Activated CD4-positive, alpha-beta T cell treated with anti-CD3 and anti-CD28 coated beads, Interleukin-2, Interleukin-4, amounts not matched to agents 100 ng/mL and 50 ng/mL, durations not matched to agents 16 hours and 8 hours (primary cell): Measurements from ENCODE around the gene SLC38A1.

ENCODE experiments used
- DNase-seq: peaks from one replicate; pipeline ENCODE4 v3.0.0-alpha.2; 2020; ENCODE audit warnings: low spot score

Gene SLC38A1

DNA sequence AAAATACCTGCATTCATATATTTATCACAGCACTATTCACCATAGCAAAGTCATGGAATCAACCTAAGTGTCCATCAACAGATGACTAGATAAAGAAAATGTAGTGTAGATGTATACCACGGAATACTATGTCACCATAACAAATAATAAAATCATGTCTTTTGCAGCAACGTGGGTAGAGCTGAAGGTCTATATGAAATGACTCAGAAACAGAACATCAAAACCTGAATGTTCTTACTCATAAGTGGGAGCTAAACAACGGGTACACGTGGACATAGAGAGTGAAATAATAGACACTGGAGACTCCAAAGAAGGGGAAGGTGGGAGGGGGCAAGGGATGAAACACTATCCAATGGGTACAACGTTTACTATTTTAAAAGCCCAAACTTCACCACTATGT is 37.9 kb downstream of the SLC38A1 start:
- peak; percentile 37 for DNase-seq

DNA sequence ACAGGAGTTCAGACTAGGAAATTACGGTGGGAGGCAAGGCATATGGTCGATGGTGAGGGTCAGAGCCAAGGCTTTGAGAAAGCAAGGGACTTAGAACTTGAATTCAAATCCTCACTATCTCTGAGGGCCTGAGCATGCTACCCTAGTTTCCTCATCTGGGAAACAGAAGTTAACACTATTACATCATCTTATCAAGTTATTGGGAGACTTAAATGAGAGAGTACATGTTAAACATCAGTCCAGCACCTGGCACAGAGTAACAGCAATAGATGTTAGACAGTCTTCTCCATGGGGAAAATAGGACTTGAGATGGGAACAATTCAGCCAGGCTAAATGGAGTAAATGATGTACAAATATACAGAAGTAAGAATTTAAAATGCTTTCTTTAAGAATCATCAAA is 38.5 kb downstream of the SLC38A1 start:
- no peak for DNase-seq

DNA sequence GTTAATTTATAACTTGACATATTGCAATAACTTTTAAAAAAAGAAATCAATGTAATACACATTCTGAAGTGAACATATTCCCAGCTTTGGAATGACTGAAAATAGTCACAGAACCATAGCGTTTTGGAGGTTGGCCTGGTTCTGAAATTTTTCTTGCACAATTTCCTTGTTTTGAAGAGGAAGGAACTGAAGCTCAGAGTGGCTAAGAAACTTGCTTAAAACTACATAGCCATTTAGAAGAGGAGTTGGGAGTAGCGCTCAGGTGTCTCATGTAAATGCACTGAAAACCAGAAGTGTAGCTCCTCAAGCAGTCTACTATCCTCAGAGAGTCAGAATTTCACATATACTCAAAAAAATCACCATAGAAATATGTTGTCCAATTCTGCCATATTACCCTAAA is 41.2 kb downstream of the SLC38A1 start:
- no peak for DNase-seq

DNA sequence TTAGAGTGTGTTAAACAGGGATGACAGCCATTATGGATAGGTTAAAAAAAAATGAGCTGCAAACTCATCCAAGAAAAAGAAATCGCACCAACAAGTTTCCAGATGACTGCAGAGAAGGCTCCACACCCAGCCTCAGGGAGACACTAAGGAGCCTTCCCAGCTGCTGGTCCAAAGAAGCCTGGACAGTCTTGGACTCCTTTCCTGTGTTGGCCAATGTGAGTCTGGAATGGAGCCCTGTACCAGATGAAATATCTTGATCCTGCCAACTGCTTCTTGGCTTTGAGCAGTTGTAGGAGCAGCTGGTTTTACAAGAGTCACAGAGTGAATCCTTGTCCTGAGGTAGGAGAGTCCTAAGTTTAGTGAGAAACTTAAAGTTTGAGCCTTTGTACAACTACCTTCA is 44.5 kb downstream of the SLC38A1 start:
- DNase-seq = no peak

DNA sequence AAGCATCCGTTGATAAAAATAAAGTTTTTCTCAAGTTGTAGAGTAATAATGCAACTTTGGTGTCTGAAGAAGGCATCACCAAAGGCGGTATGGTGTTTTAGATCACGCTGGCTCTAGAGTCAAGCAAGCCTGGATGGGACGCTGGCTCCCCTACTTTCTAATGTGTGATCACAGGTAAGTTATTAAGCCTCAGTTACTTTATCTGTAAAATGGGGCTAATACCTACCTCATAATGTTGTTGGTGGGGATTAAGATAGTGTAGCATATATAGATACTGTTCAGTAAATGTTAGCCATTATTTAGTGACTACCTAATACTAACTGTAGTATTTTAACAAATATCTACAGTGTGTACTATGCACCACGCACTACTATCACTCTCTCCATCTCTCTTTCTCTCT is 45.8 kb downstream of the SLC38A1 start:
- DNase-seq = no peak

DNA sequence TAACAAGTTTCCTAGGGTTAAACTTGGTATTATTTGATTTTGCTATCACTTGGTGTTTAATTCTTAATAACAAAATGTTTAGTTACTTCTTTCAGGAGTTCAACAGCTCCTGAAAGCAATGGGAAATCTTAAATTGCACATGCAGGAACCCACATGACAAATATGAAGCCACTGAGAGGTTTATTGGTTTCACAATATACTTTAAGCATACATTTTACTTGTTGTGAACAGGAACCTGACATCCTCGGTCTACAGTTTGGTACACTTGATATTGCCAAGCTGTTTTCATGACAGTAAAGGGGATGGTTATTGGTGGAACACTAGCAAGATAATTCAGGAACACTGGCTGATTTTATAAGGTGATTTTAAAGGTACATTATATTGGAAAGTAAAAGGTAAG is 46.2 kb downstream of the SLC38A1 start:
- peak; percentile 36 for DNase-seq

DNA sequence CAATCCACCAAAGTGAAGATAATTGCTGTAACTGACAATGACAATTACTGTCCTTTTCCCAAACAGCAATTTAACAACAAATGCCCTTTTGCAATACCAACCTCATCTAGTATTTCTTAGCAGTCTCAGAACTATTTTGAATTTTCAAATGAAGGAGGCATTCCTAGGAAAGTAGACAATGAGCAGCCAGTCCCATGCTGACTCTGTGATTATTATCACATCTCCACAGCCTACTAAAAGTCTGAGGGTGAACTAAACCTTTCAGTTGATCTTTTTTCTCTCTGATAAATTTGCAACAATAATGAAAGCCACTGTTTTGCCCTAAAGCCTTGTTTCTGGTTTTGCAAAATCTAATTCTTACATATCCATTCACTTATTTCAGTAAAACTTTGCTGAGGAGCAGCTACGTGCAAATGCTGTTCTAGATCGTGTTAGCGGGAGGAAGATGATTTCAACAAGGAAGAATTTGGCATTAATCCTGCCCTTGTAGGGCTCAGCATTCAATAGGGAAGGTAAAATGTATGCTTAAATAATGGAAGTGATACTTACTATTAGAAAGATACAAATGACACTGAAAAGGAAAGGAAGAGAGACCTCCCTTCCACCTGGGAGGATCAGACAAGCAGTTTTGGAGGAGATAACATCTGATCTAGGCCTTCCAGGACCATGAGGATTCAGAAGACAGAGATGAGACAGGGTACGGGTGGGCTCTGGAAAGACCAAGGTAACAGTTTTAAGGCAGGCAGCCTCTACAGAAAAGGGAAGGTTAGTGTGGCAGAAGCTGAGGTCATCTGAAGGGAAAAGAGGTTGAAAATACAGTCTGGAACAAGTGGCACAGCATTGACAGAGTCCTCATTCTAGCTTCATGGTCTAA is 47.4 kb downstream of the SLC38A1 start:
- DNase-seq = no peak

DNA sequence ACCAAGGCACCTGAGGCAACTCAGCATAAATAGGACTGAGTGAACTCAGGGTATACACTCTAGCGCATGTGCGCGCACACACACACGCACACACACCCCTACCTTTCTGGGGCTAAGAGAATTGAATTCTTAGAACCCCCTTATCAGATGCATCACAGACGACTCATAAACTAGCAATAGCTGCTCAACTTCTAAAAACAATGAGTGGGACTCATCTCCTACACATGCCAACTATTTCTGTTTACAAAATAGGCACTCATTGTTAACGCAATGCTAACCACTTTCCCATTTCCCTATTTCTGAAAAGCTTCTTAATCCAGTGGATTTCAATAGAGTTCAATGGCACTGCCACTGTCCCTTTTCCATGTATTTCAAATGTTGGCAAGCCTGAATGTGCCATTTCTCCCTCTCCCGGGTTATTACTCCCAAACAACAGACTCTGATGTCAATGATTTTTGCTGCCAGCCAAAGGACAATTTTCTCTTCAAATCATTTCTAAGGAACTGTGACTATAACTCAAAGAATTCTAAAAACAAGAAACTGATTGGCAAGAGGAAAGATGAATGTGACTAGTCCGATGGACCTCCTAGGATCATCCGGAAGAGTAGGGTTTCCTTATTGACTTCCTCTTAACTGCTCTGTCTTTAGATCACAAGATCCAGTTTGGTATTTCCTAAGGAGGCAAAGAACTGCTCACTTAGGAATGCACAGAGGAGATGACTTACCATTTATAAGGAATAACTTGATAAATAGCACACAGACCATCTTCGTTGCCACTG is 48.8 kb downstream of the SLC38A1 start:
- DNase-seq = peak; percentile 71

DNA sequence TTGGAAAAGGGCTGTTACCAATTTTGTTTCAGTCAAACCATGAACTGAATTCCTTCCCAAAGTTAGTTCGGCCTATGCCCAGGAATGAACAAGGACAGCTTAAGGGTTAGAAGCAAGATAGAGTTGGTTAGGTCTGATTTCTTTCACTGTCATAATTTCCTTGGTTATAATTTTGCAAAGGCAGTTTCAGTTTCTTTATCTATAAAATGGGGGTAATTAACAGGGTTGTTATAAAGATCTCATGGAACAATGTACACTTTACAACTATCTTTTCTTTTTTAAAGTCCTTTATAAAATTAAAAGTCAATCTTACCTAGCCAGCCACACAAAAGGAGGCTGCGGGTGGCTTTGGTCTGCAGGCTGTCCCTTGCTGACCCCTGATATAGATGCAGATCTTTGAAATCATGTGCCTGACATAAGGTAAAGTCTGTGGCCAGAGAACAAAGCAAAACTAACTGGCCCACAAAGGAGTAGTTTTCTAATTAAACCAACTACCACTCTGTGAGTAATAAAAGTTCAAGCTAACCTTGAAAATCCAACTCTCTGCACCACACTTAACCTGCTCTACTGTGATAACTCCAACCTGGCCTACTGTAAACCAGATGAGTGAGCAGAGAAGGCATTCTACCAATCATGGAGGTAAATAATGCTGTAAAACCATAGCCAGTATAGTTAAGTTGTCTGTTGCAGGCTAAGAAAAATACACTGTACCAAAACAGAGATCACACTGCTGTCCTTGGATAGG is 49.5 kb downstream of the SLC38A1 start:
- no peak for DNase-seq

DNA sequence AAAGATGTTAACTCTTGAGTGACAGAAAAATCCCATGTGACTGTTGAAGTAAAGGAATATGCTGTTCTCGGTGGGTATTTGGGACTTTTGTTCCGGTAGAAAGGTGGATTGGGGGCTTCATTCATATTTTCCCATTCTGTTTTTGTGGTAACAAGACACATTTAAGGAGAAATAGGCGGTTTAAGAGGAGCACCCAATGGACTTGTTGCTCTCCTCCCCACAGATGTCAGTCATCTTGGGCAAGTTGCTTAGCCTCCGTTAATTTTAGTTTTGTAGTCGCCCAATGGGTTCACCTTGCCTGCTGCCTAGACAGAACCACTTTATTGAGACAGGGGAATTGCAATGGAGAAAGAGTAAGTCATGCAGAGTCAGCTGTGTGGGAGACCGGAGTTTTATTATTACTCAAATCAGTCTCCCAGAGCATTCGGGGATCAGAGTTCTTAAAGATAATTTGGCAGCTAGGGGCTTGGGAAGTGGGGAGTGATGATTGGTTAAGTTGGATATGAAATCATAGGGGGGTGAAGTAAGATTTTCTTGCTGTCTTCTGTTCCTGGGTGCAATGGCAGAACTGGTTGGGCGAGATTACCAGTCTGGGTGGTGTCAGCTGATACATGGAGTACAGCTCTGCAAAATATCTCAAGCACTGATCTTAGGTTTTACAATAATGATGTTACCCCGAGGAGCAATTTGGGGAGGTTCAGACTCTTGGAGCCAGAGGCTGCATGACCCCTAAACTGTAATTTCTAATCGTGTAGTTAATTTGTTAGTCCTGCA is 50.3 kb downstream of the SLC38A1 start:
- DNase-seq = peak; percentile 30

DNA sequence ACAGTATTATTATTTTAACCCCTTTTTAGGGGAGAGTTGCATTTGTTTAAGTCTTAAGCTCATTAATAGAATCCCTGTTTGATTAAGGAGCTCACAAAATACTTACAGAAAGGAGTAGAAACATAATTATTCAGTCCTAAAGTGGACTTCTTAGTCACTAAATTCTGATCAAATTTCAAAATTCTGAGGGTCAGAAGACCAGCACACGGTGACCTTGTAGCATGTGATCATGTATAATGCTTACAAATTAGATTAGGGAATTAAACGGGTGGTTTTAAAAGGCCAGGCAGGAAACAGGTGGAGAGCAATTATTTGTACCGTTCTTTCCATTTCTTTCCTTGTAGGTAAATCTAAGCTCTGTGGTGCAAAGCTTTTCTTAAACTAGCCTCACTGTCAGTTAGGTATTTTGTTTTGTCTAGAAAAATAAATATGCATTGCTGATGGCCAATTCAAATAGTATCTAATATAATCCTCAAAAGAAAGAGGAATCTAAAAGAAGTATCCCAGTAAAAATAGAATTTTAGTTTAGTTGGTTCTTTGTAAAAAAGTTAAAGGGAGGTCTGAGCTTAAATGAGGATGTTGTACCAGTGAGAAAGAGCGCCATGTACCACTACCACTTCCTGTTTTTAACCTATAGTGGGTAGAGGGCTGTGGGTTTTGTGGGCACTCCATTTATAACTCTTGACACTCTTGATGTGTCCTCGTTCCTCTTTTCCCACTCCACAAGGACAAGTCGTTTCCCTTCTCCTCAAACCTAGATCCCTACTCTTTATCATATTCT is 51.1 kb downstream of the SLC38A1 start:
- peak; percentile 73 for DNase-seq

DNA sequence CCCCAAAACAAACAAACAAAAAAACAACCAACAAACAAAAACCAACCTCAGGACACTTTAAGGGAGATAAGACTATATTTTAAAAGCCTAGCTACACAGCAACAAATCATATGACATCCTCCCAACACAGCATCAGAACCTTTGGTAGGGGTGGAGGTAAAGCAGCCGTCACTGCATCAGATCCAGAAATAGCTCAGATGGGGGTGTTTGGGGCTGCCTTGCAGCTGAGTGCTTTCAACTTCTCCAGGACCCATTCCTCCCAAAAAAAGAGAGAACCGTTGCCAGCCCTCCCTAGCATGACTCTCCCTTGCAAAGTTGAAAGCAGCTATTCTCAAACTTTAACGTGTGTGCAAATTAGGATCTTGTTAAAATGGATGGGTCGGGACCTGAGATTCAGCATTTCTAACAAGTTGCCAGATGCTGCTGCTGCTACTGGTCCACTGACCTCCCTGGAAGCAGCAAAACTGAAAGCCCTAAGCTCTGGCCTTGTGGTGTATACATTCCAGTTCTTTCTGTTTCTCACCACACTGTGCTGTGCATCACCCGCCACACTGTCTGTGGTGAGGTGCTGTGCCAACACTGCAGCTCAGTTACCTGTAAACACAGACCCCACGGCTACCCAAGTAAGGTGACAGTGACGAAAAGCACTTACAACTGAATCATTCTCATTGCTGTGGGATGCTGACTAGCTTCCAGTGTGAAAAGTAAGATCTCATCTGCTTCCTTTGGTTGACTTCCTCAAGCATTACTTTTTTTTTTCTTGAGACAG is 54.0 kb downstream of the SLC38A1 start:
- DNase-seq = peak; percentile 91

DNA sequence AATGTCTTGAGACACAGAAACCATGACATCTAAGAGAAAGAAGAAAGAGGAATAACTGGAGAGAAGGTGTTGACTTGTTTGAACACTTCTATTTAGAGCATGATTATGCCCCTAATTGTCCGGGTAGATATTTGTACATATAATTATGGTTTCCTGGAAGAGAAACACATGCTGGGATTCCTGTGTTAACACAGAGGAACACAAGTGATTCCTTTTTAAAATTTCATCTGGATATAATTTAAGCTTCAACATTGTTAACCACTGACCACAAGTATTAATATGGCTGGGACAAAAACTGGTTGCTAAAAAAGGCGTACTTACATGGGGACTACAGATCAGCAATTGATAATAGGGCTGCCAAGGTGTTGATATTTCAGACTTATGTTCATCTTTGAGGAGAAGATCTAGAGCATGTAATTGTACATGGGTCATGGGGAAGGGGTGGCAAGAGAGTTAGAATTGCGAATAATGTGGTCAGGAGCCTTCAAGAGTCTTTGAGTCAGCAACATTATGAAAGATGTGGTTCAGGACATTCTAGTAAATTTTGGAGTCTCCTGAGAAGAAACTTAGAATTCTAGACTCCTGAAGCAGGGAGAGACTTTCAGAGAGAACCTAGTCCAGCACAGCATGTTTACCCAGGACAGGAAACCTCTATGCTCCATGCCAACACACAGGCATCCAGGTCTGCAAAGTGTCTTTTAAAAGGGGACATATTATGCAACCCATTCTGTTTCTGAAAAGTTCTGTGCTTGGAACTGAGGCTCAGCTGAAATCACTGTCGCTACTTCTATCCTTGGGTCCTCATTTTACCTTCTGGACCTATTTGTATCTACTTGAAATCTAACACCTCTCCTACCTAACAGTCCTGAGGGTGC is 56.5 kb downstream of the SLC38A1 start:
- DNase-seq = no peak

DNA sequence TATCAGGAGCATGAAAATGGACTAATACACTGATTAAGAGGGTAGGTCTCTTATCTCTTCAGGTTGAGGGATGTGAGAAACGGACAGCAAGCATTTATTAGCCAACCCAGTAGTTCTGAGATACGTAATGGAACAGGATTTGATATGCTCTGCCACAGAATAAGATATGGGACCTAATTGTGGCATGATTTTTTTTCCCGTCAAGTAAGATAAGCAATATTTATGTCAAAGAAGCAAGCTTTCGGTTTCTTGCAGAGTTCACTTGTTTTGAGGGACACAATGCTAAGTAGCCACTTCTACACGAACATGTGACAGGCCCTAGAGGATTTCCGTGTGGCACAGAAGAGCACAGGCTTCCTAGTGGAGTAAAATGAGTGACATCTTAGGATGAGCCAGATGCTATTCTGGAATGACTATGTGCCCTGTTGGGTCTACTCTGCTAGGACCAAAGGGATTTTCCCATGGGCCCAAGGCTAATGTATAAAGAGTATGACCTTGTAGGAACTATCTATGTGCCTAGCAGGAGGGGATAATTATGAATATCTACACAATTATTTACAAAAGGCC is 57.9 kb downstream of the SLC38A1 start:
- DNase-seq = no peak

DNA sequence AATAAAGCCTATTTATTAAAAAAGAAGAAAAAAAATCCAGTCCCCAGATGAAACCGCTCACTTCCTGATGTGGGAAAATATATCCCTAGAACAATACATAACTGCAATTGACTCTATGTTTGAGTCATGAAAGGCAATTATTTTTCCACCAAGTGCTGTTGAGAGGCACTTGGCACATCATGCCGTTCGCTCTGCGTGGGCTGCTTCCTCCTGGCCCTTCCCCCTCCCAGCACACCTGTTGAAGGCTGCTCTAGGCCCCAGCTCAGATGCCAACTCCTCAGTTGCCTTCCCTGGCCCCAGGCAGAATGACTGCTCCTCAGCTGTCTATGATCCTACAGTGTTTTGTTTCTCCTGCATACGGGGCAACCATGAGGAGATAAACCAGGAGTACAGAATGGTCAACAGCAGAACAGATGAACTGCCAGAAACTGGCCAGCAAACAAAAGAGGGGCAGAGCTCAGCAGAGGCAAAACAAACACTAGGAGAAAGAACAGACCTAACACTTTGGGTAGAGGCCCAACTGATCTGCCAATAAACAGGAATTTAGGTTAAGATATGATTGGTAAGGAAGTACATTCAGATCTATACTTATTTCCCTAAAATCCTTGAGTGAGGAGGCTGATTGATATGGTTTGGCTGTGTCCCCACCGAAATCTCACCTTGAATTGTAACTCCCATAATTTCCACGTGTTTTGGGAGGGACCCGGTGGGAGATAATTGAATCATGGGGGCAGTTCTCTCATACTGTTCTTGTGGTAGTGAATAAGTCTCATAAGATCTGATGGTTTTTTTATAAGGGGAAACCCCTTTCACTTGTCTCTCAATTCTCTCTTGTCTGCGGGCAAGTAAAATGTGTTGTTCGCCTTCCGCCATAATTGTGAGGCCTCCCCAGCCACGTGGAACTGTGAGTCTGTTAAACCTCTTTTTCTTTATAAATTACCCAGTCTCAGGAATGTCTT is 58.6 kb downstream of the SLC38A1 start:
- peak; percentile 68 for DNase-seq

DNA sequence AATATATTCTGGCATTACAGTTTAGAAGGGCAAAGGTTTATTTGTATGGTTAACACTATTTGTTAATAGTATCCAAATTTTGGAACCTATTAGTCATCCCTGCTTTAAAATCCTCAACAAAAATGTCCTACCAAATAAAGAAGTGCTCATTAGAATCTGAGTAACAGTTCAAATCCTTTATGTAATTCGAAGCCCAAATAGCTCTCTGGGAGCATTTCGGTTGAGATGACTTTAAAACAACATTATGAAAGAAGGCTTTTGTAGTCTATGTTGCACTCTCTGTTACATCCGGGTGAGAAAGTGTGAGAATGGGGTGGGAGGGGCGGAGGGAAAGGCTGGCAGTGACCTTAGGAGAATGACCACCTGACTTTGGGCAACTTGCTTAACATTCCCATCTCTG is 59.7 kb downstream of the SLC38A1 start:
- no peak for DNase-seq

DNA sequence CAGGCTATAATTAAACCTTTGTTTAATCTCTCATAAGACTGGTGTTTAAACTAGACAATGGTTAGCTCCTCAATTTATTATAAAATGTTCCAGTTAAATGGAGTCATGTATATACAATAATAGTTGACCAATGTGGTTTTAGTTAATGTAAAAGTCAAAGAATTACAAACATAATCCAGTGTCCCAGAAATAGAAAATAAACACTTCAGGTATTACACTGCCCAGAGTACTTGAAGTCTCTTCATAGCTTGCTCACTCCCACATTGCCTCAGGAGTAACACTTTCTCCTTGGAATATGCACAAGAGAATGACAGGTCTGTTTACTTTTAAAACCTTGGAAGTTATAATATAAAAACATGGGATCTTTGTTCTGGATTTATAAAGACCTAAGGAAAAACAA is 60.5 kb downstream of the SLC38A1 start:
- no peak for DNase-seq

DNA sequence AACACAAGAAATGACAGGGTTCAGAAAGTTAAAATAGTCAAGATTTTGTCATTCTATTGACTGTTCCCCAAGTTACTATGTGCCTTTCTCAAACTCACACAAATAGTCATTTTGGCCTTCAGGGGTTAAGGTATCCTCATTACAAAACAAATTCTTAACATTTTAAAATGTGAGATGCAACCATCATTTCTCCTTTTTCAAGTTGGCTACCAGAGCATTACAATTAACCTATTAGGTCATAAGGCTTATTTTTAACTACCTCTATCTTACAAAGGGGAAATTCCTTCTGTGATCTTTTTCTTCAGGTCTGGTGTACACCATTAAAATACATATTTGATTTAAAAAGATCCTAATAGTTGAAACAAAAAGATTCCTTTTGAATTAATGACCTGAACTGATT is 61.2 kb downstream of the SLC38A1 start:
- no peak for DNase-seq
